B cell (primary cell): ENCODE data around the gene LTBP2. TPM values are rescaled to one million over a fixed set of nuclear protein-coding genes. Genes with fewer than 3 reads are reported as not detected.

Experiments used
- ATAC-seq: fragments of 200-7000 bp; cut with Tn5 transposase; one replicate; pipeline ENCODE4 v1.10.0; 2021; ENCODE audit warnings: low read depth, mild to moderate bottlenecking, moderate number of reproducible peaks, moderate library complexity
- CTCF ChIA-PET: fragments of 350-600 bp; sonication (Branson Sonifier 250); formaldehyde crosslinking; loops from one replicate; lab custom pipeline; 2021; ENCODE audit warnings: antibody characterized with exemption, inconsistent platforms; lab: Charles Lee
- POLR2A ChIA-PET: fragments of 350-600 bp; sonication (Branson Sonifier 250); formaldehyde crosslinking; loops from one replicate; lab custom pipeline; 2021; ENCODE audit warnings: antibody characterized with exemption; lab: Charles Lee
- DNase-seq: peaks from one replicate; pipeline ENCODE4 v3.0.0; 2013
- H2AFZ ChIP-seq: 2 replicates; pipeline ENCODE4 v1.6.1; 2012; ENCODE audit warnings: mild to moderate bottlenecking, low read depth, low read length; ENCODE audit not compliant: insufficient read depth, poor library complexity, severe bottlenecking
- H3K27ac ChIP-seq, 2 donors: 1 replicate in 1 of 2; 2 replicates in 1 of 2; pipeline ENCODE4 v1.5.1; 2012 to 2013; ENCODE audit warnings: low read length in 2 of 2, mild to moderate bottlenecking in 2 of 2, moderate library complexity in 1 of 2
- H3K27me3 ChIP-seq, 4 experiments: fragments of 200-600 bp in 1 of 4; sonication (generic) in 1 of 4; replicated peaks in 1 of 4; 1 replicate in 2 of 4; 2 replicates in 2 of 4; pipeline versions ENCODE4 v1.6.1 to v1.7.0; 2013 to 2016; ENCODE audit warnings: low read length in 3 of 4, mild to moderate bottlenecking in 2 of 4, mixed read lengths in 1 of 4, moderate library complexity in 1 of 4; ENCODE audit not compliant: insufficient read depth in 4 of 4, control insufficient read depth in 3 of 4; ENCODE audit errors: control extremely low read depth in 1 of 4
- H3K36me3 ChIP-seq, 2 experiments: replicated peaks in 1 of 2; 1 replicate in 1 of 2; 2 replicates in 1 of 2; pipeline versions ENCODE4 v1.6.1 to v1.7.1; 2013; ENCODE audit warnings: low read length in 1 of 2; ENCODE audit not compliant: insufficient read depth in 2 of 2, control insufficient read depth in 1 of 2; ENCODE audit errors: control extremely low read depth in 1 of 2, extremely low read depth in 1 of 2
- H3K4me1 ChIP-seq, 2 donors: fragments of 200-600 bp in 1 of 2; sonication (generic) in 1 of 2; 1 replicate in 1 of 2; 2 replicates in 1 of 2; pipeline versions ENCODE4 v1.5.1 to v1.6.1; 2013 to 2017; ENCODE audit warnings: low read length in 2 of 2; ENCODE audit not compliant: control insufficient read depth in 2 of 2, insufficient read depth in 2 of 2
- H3K4me2 ChIP-seq: replicated peaks from 2 replicates; pipeline ENCODE3; 2012; ENCODE audit warnings: mild to moderate bottlenecking, low read depth, low read length; ENCODE audit not compliant: poor library complexity, severe bottlenecking
- H3K4me3 ChIP-seq, 5 experiments: fragments of 200-600 bp in 1 of 5; sonication (generic) in 1 of 5; 1 replicate in 3 of 5; 2 replicates in 2 of 5; pipeline versions ENCODE4 v1.5.1 to v1.7.0; 2011 to 2016; ENCODE audit warnings: low read length in 4 of 5, mild to moderate bottlenecking in 4 of 5, low read depth in 2 of 5, control low read depth in 1 of 5, moderate library complexity in 1 of 5; ENCODE audit not compliant: insufficient read depth in 1 of 5; ENCODE audit errors: control extremely low read depth in 1 of 5, extremely low read depth in 1 of 5
- H3K79me2 ChIP-seq: fragments of 200-600 bp; sonication (generic); one replicate; pipeline ENCODE4 v1.6.0; 2016; ENCODE audit warnings: low read length; ENCODE audit not compliant: control insufficient read depth, insufficient read depth
- H3K9ac ChIP-seq: fragments of 200-600 bp; sonication (generic); 2 replicates; pipeline ENCODE4 v1.6.1; 2017; ENCODE audit warnings: mild to moderate bottlenecking, low read length, moderate library complexity
- H3K9me3 ChIP-seq, 3 donors: one replicate each; pipeline versions ENCODE4 v1.6.1 to v1.7.1; 2013; ENCODE audit warnings: low read length in 2 of 3; ENCODE audit not compliant: control insufficient read depth in 2 of 3, insufficient read depth in 1 of 3; ENCODE audit errors: control extremely low read depth in 1 of 3
- H4K20me1 ChIP-seq: 2 replicates; pipeline ENCODE4 v1.6.0; 2012; ENCODE audit warnings: mild to moderate bottlenecking, low read length; ENCODE audit not compliant: insufficient read depth, control insufficient read depth, poor library complexity, severe bottlenecking
- H3K27ac Mint-ChIP-seq: one replicate; pipeline ENCODE4 v1.8.0; 2021; ENCODE audit warnings: mixed read lengths
- H3K27me3 Mint-ChIP-seq: one replicate; pipeline ENCODE4 v1.8.0; 2021; ENCODE audit warnings: mixed read lengths
- H3K4me1 Mint-ChIP-seq: one replicate; pipeline ENCODE4 v1.8.0; 2021; ENCODE audit warnings: mixed read lengths
- H3K4me3 Mint-ChIP-seq: one replicate; pipeline ENCODE4 v1.8.0; 2021; ENCODE audit warnings: mixed read lengths
- H3K9me3 Mint-ChIP-seq: one replicate; pipeline ENCODE4 v1.8.0; 2022; ENCODE audit warnings: mixed read lengths; ENCODE audit not compliant: insufficient read depth
- CTCF ChIP-seq: fragments of 200-600 bp; IDR thresholded peaks from one replicate; pipeline ENCODE4 v1.8.0; 2022; ENCODE audit warnings: antibody characterized with exemption, mild to moderate bottlenecking
- EZH2 ChIP-seq: IDR thresholded peaks from 2 replicates; pipeline ENCODE4 v1.6.1; 2012; ENCODE audit warnings: borderline replicate concordance, low read depth, mild to moderate bottlenecking, moderate library complexity, low read length; ENCODE audit not compliant: insufficient read depth, poor library complexity, severe bottlenecking
- WGBS: methylation state at CpG from one replicate; pipeline ENCODE4 v1.1.5; 2013; ENCODE audit warnings: missing lambda C conversion rate; ENCODE audit not compliant: insufficient coverage; 5-methylcytosine and 5-hydroxymethylcytosine counted together
- intact Hi-C: fragments of 100-400 bp; cut with micrococcal nuclease; formaldehyde crosslinking; loops from one replicate; pipeline ENCODE4 v1.10.0; 2022
- polyA plus RNA-seq: library from polyadenylated mRNA; depleted of rRNA; stranded (reverse); fragments of >200 nt; gene quantifications from 2 replicates; pipeline ENCODE4 v1.2.3, GENCODE V29; 2012
- total RNA-seq, 2 donors: library from RNA; stranded (reverse); fragments of 120-200 nt in 1 of 2; gene quantifications; 1 replicate in 1 of 2; 2 replicates in 1 of 2; pipeline versions ENCODE4 v1.2.3 to v1.2.4, GENCODE V29; 2013 to 2022

LTBP2 gene
- total and polyA plus RNA-seq, 2 donors (not counting 1 experiment from before 2014, with no cell fraction given) = 0.12 to 0.22 TPM

DNA sequence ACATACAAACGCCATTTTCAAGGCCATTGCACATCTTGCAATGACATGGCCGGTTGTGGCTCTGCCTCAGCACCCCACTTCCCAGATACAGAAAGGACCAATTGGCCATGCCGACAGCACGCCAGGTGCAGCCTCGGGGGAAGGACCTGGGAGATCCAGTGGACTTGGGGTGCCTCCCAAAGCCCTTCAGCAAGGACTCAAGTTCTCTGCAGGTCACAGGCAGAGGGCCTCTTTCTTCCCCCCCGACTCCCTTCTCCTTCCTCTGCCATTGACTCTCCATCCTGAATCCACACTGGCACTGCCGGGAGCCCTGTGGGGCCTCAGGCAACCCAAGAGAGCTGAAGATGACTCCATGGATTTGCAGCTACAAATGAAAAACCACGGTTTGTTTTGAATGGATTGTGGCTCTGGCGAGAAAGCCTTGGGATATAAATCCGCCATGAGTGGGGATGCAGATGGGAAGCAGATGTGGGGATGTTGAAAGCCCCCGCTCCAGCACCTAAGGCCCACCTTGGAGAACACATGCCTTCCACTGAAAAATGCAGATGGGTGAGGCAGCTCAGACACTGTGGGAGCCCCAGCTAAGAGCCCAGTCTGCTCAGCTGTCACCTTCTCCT lies 35.1 kb upstream of the LTBP2 start:
- H3K4me3 Mint-ChIP-seq = no peak overlapping the region
- ChIA-PET CTCF (interaction anchor here (1.2 kb wide), 1 partner anchor 38 kb away, joined by 3 read pairs; no protein-coding TSS in a partner anchor), POLR2A (no interaction called here)
- no peak for TF ChIP-seq EZH2
- no peak for TF ChIP-seq CTCF
- no peaks in the 10 kb centered on the region for H3K4me1 ChIP-seq
- no peaks in the 10 kb centered on the region for H4K20me1 ChIP-seq
- peaks cover 15% of the 10 kb centered on the region for H3K27me3 Mint-ChIP-seq
- peaks cover 0 to 6% (median 1%) of the 10 kb centered on the region in 4 experiments for H3K27me3 ChIP-seq
- H3K36me3 ChIP-seq = no peaks in the 10 kb centered on the region
- no peak overlapping the region for H2AFZ ChIP-seq
- ATAC-seq (no peak), DNase-seq (no peak)
- no peak overlapping the region for H3K27ac ChIP-seq
- no peak overlapping the region for H3K4me3 ChIP-seq
- WGBS = 90% methylated on average over 9 of the region's 11 CpGs
- H3K27ac Mint-ChIP-seq = no peak overlapping the region
- no peaks in the 10 kb centered on the region for H3K4me1 Mint-ChIP-seq
- H3K9me3 Mint-ChIP-seq = no peaks in the 10 kb centered on the region
- no peak overlapping the region for H3K9ac ChIP-seq
- intact Hi-C loops = no loop called here
- no peak overlapping the region for H3K4me2 ChIP-seq
- H3K9me3 ChIP-seq = no peaks in the 10 kb centered on the region
- no peaks in the 10 kb centered on the region for H3K79me2 ChIP-seq

GRCh38 chr14:74645756-74646470 lies 33.9 kb upstream of the LTBP2 start:
- no peak overlapping the region for H3K27ac ChIP-seq
- ChIA-PET CTCF (no interaction called here), POLR2A (interaction anchor here (0.8 kb wide), 1 partner anchor 28 kb away, joined by 3 read pairs; no protein-coding TSS in a partner anchor)
- TF ChIP-seq CTCF = no peak
- no peak for TF ChIP-seq EZH2
- peaks cover 0 to 6% (median 1%) of the 10 kb centered on the region in 4 experiments for H3K27me3 ChIP-seq
- DNase-seq = no peak
- Mint-ChIP-seq H3K9me3 (no peaks in the 10 kb centered on the region), H3K4me3 (no peak overlapping the region), H3K27me3 (peaks cover 15% of the 10 kb centered on the region), H3K27ac (no peak overlapping the region), H3K4me1 (no peaks in the 10 kb centered on the region)
- no peaks in the 10 kb centered on the region for H3K4me1 ChIP-seq
- H3K4me2 ChIP-seq = no peak overlapping the region
- no peaks in the 10 kb centered on the region for H3K9me3 ChIP-seq
- no peak overlapping the region for H2AFZ ChIP-seq
- H3K9ac ChIP-seq = no peak overlapping the region
- intact Hi-C loops = no loop called here
- H3K36me3 ChIP-seq = no peaks in the 10 kb centered on the region
- 80% methylated on average over 10 of the region's 13 CpGs for WGBS
- H4K20me1 ChIP-seq = no peaks in the 10 kb centered on the region
- ATAC-seq = no peak
- H3K79me2 ChIP-seq = no peaks in the 10 kb centered on the region
- H3K4me3 ChIP-seq = no peak overlapping the region
